HEK293T (cell line): ENCODE results near the gene IRS1.

Experiments used
- FOXA1 ChIP-seq: fragments of 450-650 bp; IDR thresholded peaks from 2 replicates; pipeline ENCODE4 v1.6.1; 2016; ENCODE audit warnings: mild to moderate bottlenecking
- SP1 ChIP-seq: fragments of 450-650 bp; IDR thresholded peaks from 2 replicates; pipeline ENCODE4 v1.6.1; 2017

DNA sequence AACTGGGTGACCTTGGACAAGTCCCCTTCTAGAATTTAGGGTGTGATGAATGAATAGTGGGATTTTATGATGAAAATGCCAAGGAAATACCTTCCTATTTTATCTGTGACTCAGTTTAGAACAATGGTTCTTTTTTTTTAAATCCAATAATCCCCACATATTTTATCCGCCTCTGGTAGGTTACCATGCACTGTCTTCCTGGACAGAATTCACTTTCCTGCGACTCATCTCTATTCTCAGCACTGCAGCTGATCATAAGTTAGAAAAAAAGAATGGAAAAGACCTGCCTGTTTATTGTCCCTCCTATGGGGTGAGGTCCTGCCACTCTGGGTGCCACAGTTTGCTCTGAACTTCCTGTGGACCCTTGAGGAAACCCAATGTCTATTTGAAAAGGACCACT is 73.1 kb downstream of the IRS1 start:
- TF ChIP-seq SP1, result no peak
- no peak for TF ChIP-seq FOXA1
